HCT116 (cell line): ENCODE data around the gene ERMAP. TPM values are rescaled to one million over a fixed set of nuclear protein-coding genes. Genes with fewer than 3 reads are reported as not detected.

ENCODE experiments used
- ATAC-seq: fragments of 200-7000 bp; cut with Tn5 transposase; 2 replicates; pipeline ENCODE4 v1.9.1; 2020; ENCODE audit warnings: mild to moderate bottlenecking, moderate library complexity
- BruUV-seq: library from RNA; stranded (reverse); fragments of 400-500 nt; replicated peaks from 2 replicates; lab custom pipeline; 2021; lab: Mats Ljungman, UMichigan
- CTCF ChIA-PET: fragments of 300-600 bp; sonication (Branson Sonifier 250); formaldehyde crosslinking; loops from one replicate; lab custom pipeline; 2021; ENCODE audit warnings: antibody characterized with exemption; lab: Charles Lee
- POLR2A ChIA-PET: fragments of 300-600, 350-600 bp; sonication (Branson Sonifier 250); formaldehyde crosslinking; loops from one replicate; lab custom pipeline; 2021; ENCODE audit warnings: antibody characterized with exemption; lab: Charles Lee
- RAD21 ChIA-PET, 2 experiments: fragments of 300-600 bp; sonication (Branson Sonifier 250); formaldehyde crosslinking; loops; one replicate each; lab custom pipeline; 2023; ENCODE audit warnings: low total read pairs in 2 of 2; ENCODE audit not compliant: uncharacterized antibody in 2 of 2, unreplicated experiment in 2 of 2, low non-redundant PET in 1 of 2; lab: Charles Lee
- DNase-seq: peaks from one replicate; pipeline ENCODE4 v3.0.0-alpha.2; 2010; ENCODE audit warnings: low read depth, low spot score
- H2AFZ ChIP-seq: fragments of 200-600 bp; shearing (Covaris generic), sonication (generic); 2 replicates; pipeline ENCODE4 v1.6.1; 2017; ENCODE audit warnings: low read depth, mixed run types, mixed read lengths, antibody characterized with exemption, low read length; ENCODE audit not compliant: poor library complexity, severe bottlenecking
- H3K27ac ChIP-seq: 2 replicates; pipeline ENCODE4 v1.5.1; 2012; ENCODE audit warnings: low read depth, low read length
- H3K27me3 ChIP-seq: fragments of 200-600 bp; sonication (generic); 2 replicates; pipeline ENCODE4 v1.6.1; 2016; ENCODE audit warnings: mixed run types, low read length, mixed read lengths; ENCODE audit not compliant: insufficient read depth
- H3K36me3 ChIP-seq, 2 experiments: fragments of 200-500 bp in 1 of 2; fragments of 200-600 bp in 1 of 2; sonication (Bioruptor generic) in 1 of 2; sonication (generic) in 1 of 2; 2 replicates each; pipeline versions ENCODE4 v1.5.1 to v1.6.1; 2014 to 2016; ENCODE audit warnings: low read length in 2 of 2, inconsistent platforms in 1 of 2, mixed read lengths in 1 of 2, mixed run types in 1 of 2; ENCODE audit not compliant: insufficient read depth in 2 of 2, control insufficient read depth in 1 of 2
- H3K4me1 ChIP-seq, 2 experiments: fragments of 200-600 bp in 1 of 2; sonication (generic) in 1 of 2; 2 replicates each; pipeline versions ENCODE4 v1.5.1 to v1.6.1; 2012 to 2017; ENCODE audit warnings: low read length in 2 of 2, inconsistent platforms in 1 of 2, mild to moderate bottlenecking in 1 of 2, mixed read lengths in 1 of 2, mixed run types in 1 of 2, moderate library complexity in 1 of 2; ENCODE audit not compliant: insufficient read depth in 2 of 2, control insufficient read depth in 1 of 2
- H3K4me2 ChIP-seq: fragments of 200-600 bp; sonication (generic); 2 replicates; pipeline ENCODE4 v1.6.1; 2017; ENCODE audit warnings: mixed run types, low read length, mixed read lengths
- H3K4me3 ChIP-seq, 2 experiments: fragments of 200-600 bp in 1 of 2; sonication (generic) in 1 of 2; replicated peaks in 1 of 2; 2 replicates each; pipeline ENCODE4 v1.5.1; 2011 to 2016; ENCODE audit warnings: low read length in 2 of 2, control low read depth in 1 of 2, low read depth in 1 of 2, mild to moderate bottlenecking in 1 of 2, mixed read lengths in 1 of 2, mixed run types in 1 of 2
- H3K79me2 ChIP-seq: fragments of 200-600 bp; sonication (generic); 2 replicates; pipeline ENCODE4 v1.6.1; 2017; ENCODE audit warnings: mild to moderate bottlenecking, mixed run types, low read length, moderate library complexity, mixed read lengths; ENCODE audit not compliant: insufficient read depth
- H3K9ac ChIP-seq: fragments of 200-600 bp; sonication (generic); 2 replicates; pipeline ENCODE4 v1.6.1; 2016; ENCODE audit warnings: low read length, mixed read lengths
- H3K9me2 ChIP-seq: fragments of 200-600 bp; sonication (generic), shearing (Covaris generic); 2 replicates; pipeline ENCODE4 v1.6.1; 2017; ENCODE audit warnings: mixed run types, mild to moderate bottlenecking, moderate library complexity; ENCODE audit not compliant: insufficient read depth
- H3K9me3 ChIP-seq, 2 experiments: fragments of 200-500 bp in 1 of 2; fragments of 200-600 bp in 1 of 2; sonication (Bioruptor generic) in 1 of 2; sonication (generic) in 1 of 2; 2 replicates each; pipeline ENCODE4 v1.6.1; 2014 to 2017; ENCODE audit warnings: low read length in 2 of 2, mixed read lengths in 2 of 2, inconsistent platforms in 1 of 2, low read depth in 1 of 2, mild to moderate bottlenecking in 1 of 2, mixed run types in 1 of 2, moderate library complexity in 1 of 2; ENCODE audit not compliant: control insufficient read depth in 1 of 2, insufficient read depth in 1 of 2
- H4K20me1 ChIP-seq: fragments of 200-600 bp; sonication (generic), shearing (Covaris generic); 2 replicates; pipeline ENCODE4 v1.6.1; 2017; ENCODE audit warnings: mixed run types, mild to moderate bottlenecking, moderate library complexity; ENCODE audit not compliant: insufficient read depth
- CBX3 ChIP-seq: IDR thresholded peaks from 2 replicates; pipeline ENCODE4 v1.6.1; 2012; ENCODE audit warnings: low read depth
- EZH2 ChIP-seq: fragments of 200-600 bp; sonication (generic); IDR thresholded peaks from 2 replicates; pipeline ENCODE4 v1.6.1; 2017; ENCODE audit warnings: antibody characterized with exemption, mixed run types
- JUND ChIP-seq: IDR thresholded peaks from 2 replicates; pipeline ENCODE4 v1.6.1; 2012
- MAX ChIP-seq: IDR thresholded peaks from 2 replicates; pipeline ENCODE4 v1.6.1; 2012
- TCF7L2 ChIP-seq: IDR thresholded peaks from 2 replicates; pipeline ENCODE4 v1.7.0; 2011; ENCODE audit warnings: borderline replicate concordance, inconsistent platforms; ENCODE audit not compliant: insufficient read depth, insufficient read length; ENCODE audit errors: extremely low read depth
- YY1 ChIP-seq: IDR thresholded peaks from 2 replicates; pipeline ENCODE4 v1.6.1; 2011; ENCODE audit warnings: low read length, low read depth, moderate library complexity, mild to moderate bottlenecking; ENCODE audit not compliant: insufficient replicate concordance; ENCODE audit errors: extremely low read depth
- ZFX ChIP-seq: fragments of 450-650 bp; IDR thresholded peaks from 2 replicates; pipeline ENCODE4 v1.6.1; 2017
- intact Hi-C: fragments of 100-400 bp; cut with micrococcal nuclease; formaldehyde crosslinking; loops from 2 replicates; pipeline ENCODE4 v1.10.0; 2022
- total RNA-seq: library from RNA; stranded (reverse); gene quantifications from one replicate; pipeline ENCODE4 v1.2.1, GENCODE V29; 2021; ENCODE audit not compliant: unreplicated experiment
- TF ChIP-seq, protein P1 (sequence below): IDR thresholded peaks from 2 replicates; pipeline ENCODE4 v1.6.1; 2012

Gene ERMAP
- total RNA-seq, 1 experiment from 2014 or later, result 5.4 TPM

DNA sequence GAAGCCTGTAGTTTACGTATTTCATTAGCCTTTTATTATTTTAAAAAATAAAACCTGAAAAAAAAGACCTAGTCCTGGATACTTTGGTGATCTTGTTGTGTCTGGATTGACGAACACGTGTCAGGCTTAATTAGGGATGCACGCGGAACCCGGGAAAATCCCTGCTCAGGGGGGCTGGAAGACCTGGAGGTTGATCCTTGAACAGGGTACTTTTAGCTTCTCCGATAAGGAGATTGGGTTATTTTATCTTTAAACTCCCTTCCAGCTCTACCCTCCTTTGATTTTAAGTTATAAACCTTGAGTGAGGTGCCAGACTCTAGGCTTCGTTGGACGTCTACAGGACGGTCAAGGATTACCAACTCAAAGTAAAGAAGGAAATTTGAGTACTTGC lies 28.9 kb downstream of the ERMAP start:
- Histone ChIP-seq H3K36me3 (peaks cover 6 to 7% of the 10 kb centered on the region in 2 experiments; a peak in 3 of 4 replicates), H2AFZ (peak overlapping the region; percentile 94), H3K27me3 (no peaks in the 10 kb centered on the region), H3K79me2 (peaks cover 23% of the 10 kb centered on the region), H3K4me1 (peaks cover 7 to 16% of the 10 kb centered on the region in 2 experiments; a peak in 3 of 4 replicates), H3K4me2 (peak overlapping the region; percentile 83), H3K9ac (0 out of 2 replicates have a peak overlapping the region, but pooled peaks have one; percentile 23), H3K27ac (no peak overlapping the region), H3K9me3 (no peaks in the 10 kb centered on the region), H3K4me3 (peak overlapping the region; percentile 79 to 82), H3K9me2 (no peaks in the 10 kb centered on the region), H4K20me1 (no peaks in the 10 kb centered on the region)
- ChIA-PET RAD21 (interaction anchor here (1.4 to 1.5 kb wide), 2 partner anchors 228 kb away, joined by 4 to 7 read pairs; no protein-coding TSS in a partner anchor), CTCF (interaction anchor here (0.7 to 2.2 kb wide), 10 partner anchors 8 to 268 kb away, joined by 3 to 10 read pairs (median 4); partner anchors contain the start of genes C1orf50, ERMAP, P3H1 and SVBP), POLR2A (interaction anchor here (1.0 to 1.6 kb wide), 6 partner anchors 12 to 38 kb away, joined by 3 to 7 read pairs (median 3); partner anchors contain the start of gene ERMAP)
- DNase-seq (no peak), ATAC-seq (peak; percentile 22)
- TSS peak; percentile 86 for BruUV-seq
- TF ChIP-seq ZFX (no peak), YY1 (no peak), EZH2 (no peak), TCF7L2 (no peak), MAX (no peak), JUND (no peak), CBX3 (no peak)
- TF ChIP-seq, protein P1, sequence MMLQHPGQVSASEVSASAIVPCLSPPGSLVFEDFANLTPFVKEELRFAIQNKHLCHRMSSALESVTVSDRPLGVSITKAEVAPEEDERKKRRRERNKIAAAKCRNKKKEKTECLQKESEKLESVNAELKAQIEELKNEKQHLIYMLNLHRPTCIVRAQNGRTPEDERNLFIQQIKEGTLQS, result no peak
- intact Hi-C loops, result no loop called here
